Measurements from ENCODE around the gene ARFRP1.
A peak's percentile ranks its signal among the peaks of the same experiment; 100 is the strongest.
"Not testable (repeated sequence)": the region's sequence is repeated elsewhere in the genome, so short reads cannot be mapped to it uniquely, and the experiment has no call there.

ARFRP1 gene

DNA sequence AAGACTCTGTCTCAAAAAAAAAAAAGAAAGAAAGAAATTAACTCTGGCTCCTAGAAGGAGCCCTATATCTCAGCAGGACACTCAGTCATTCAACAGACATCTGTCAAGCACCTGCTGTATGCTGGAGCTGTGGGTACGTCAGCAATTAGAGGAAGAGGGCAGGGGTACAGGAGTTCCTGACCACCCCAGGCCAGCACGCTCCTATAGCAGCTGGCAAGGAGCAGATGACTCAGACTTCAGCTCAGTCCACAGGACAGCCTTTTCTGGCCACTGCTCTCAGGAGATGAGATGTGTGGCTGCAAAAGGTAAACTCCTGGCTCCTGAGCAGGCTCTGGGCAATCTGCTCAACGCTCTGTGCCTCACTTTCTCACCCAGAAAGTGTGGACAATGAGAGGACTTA lies 51.3 kb downstream of the ARFRP1 start:
- Mint-ChIP-seq H3K9me3 (no peaks in the 10 kb centered on the region), H3K27me3 (no peaks in the 10 kb centered on the region), H3K27ac (no peak overlapping the region), H3K4me1 (ENCODE audit: low read depth in 2 of 2) (peaks cover 36 to 38% of the 10 kb centered on the region in 2 donors), H3K4me3 (peak overlapping the region in 1 of 2 donors; percentile 58), H3K36me3 (ENCODE audit: insufficient read depth) (peaks cover 20% of the 10 kb centered on the region)
- DNase-seq (no peak), ATAC-seq (replicated peaks) (no peak)

DNA sequence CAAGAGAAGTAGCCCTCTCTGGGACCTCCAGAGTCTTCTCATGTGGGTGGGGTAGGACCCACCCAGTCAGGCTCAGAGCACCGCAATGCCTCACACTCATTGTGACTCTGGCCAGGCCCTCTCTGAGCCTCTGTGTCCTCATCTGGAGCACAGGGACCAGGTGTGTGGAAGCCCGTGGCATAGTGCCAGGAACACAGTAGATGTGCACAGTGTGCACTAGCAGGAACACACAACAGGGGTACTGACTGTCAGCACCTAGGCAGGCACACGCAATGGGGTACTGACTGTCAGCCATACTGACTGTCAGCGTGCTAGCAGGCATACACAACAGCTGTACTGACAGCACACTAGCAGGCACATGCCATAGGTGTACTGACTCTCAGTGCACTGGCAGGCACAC lies 52.5 kb downstream of the ARFRP1 start:
- Mint-ChIP-seq H3K27me3 (no peaks in the 10 kb centered on the region), H3K36me3 (ENCODE audit: insufficient read depth) (peaks cover 20% of the 10 kb centered on the region), H3K9me3 (no peaks in the 10 kb centered on the region), H3K27ac (no peak overlapping the region), H3K4me1 (ENCODE audit: low read depth in 2 of 2) (peaks cover 37 to 42% of the 10 kb centered on the region in 2 donors), H3K4me3 (no peak overlapping the region)
- DNase-seq = no peak
- no peak for ATAC-seq (replicated peaks)

- H3K27me3 Mint-ChIP-seq = no peaks in the 10 kb centered on the region
- ATAC-seq (replicated peaks) = no peak
- peaks cover 20% of the 10 kb centered on the region for H3K36me3 Mint-ChIP-seq (ENCODE audit: insufficient read depth)
- peaks cover 31% of the 10 kb centered on the region in 2 donors for H3K4me1 Mint-ChIP-seq (ENCODE audit: low read depth in 2 of 2)
- H3K27ac Mint-ChIP-seq = peak overlapping the region; percentile 32 to 67
- peak overlapping the region; percentile 80 to 85 for H3K4me3 Mint-ChIP-seq
- H3K9me3 Mint-ChIP-seq = no peaks in the 10 kb centered on the region
- no peak for DNase-seq
Measured at GRCh38 chr20:63653974-63654668, 53.7 kb downstream of the ARFRP1 start.

DNA sequence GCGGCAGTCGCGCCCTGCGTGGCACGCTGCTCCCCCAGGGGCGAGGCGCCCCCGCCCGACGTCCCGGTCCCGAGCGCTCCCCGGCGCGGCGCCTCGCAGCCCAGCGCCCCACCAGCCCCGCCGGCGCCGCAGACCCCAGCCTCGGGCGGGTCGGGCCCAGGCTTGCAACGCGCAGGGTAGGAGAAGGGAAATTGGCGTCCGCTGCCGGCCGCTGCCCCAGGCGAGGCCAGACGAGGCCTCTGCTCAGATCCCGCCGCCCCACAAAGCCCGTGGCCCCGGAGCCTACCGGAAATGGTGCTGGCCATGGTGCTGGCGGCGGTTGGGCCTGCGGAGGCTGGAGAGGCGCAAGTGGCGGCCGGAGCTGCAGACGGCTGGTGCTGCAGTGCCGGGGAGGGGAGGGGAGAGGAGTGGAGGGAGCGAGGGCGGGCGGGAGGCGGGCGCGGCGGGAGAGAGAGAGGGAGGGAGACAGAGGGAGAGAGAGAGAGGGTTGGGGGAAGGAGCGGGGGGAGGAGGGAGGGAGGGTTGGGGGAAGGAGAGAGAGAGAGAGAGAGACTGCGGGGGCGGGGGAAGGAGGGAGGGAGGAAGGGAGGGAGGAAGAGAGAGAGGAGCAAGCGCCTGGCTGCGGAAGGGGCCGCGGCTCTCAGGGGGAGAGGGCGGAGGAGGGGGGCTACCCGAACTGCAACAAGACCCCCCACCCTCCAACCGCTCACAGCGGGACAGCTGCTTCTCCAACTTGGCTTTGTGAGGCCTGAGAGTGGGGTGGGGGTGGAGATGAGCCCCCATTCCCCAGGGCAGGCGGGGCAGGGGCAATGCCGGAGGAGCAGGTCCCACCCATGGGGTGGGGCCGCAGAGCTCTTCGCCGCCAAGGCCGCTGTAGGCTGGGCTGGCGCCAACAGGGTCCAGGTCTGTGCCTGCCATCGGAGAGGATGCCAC lies 54.5 kb downstream of the ARFRP1 start, which contains the start of gene STMN3:
Gene STMN3 (minus strand): TSS at position 384 of the 933 bp plus-strand sequence. CDS start 79 bp downstream, at position 305.
- peak; percentile 47 for ATAC-seq (replicated peaks)
- DNase-seq = peak; percentile 58 to 62 (median 59)
- Mint-ChIP-seq H3K4me3 (peak within 1 kb of the TSS; percentile 80 to 90), H3K9me3 (no peaks in the 10 kb centered on the region), H3K27me3 (no peaks in the 10 kb centered on the region), H3K27ac (peak within 1 kb of the TSS; percentile 32 to 67), H3K36me3 (ENCODE audit: insufficient read depth) (peaks cover 17% of the 10 kb centered on the region), H3K4me1 (ENCODE audit: low read depth in 2 of 2) (peaks cover 23 to 28% of the 10 kb centered on the region in 2 donors)

- no peak overlapping the region for H3K27ac Mint-ChIP-seq
- peaks cover 13% of the 10 kb centered on the region for H3K36me3 Mint-ChIP-seq (ENCODE audit: insufficient read depth)
- DNase-seq = peak in 1 of 3 experiments; percentile 37
Measured at GRCh38 chr20:63652192-63652980, 55.4 kb downstream of the ARFRP1 start.

DNA sequence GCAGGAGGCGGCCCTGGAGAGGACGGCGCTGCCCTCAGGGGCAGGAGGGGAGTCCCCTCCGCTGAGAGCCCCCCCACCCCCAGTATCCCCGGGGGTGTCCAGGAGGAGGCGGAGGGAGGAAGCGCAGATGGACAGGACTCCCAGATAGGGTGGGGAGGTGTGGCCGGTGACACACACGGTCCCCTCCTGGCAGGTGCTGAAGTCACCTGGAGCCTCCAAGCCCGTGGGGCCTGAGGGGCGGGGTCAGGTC lies 55.9 kb downstream of the ARFRP1 start:
- peaks cover 17 to 25% of the 10 kb centered on the region in 2 donors for H3K4me1 Mint-ChIP-seq (ENCODE audit: low read depth in 2 of 2)
- peak; percentile 37 for ATAC-seq (replicated peaks)

More at GRCh38 chr20:63652192-63652980, 55.4 kb downstream of the ARFRP1 start:
- H3K27me3 Mint-ChIP-seq = no peaks in the 10 kb centered on the region
- H3K4me3 Mint-ChIP-seq = peak overlapping the region; percentile 79 to 90
- peaks cover 17 to 25% of the 10 kb centered on the region in 2 donors for H3K4me1 Mint-ChIP-seq (ENCODE audit: low read depth in 2 of 2)
- ATAC-seq (replicated peaks) = peak; percentile 54
- H3K9me3 Mint-ChIP-seq = no peaks in the 10 kb centered on the region

GRCh38 chr20:63650486-63650885 lies 57.3 kb downstream of the ARFRP1 start:
- Mint-ChIP-seq H3K4me1 (ENCODE audit: low read depth in 2 of 2) (peaks cover 19 to 25% of the 10 kb centered on the region in 2 donors), H3K27ac (peak overlapping the region in 1 of 2 donors; percentile 66)
- H3K27me3 Mint-ChIP-seq; DNase-seq; ATAC-seq (replicated peaks); H3K36me3 Mint-ChIP-seq (ENCODE audit: insufficient read depth); H3K4me3 Mint-ChIP-seq; H3K9me3 Mint-ChIP-seq: not testable (repeated sequence)

More for the DNA sequence above, 55.9 kb downstream of the ARFRP1 start:
- peaks cover 13% of the 10 kb centered on the region for H3K36me3 Mint-ChIP-seq (ENCODE audit: insufficient read depth)
- no peaks in the 10 kb centered on the region for H3K9me3 Mint-ChIP-seq
- no peaks in the 10 kb centered on the region for H3K27me3 Mint-ChIP-seq
- DNase-seq = peak in 1 of 3 experiments; percentile 33
- peak overlapping the region; percentile 79 to 90 for H3K4me3 Mint-ChIP-seq
- peak overlapping the region in 1 of 2 donors; percentile 73 for H3K27ac Mint-ChIP-seq

- ATAC-seq (replicated peaks) (no peak), DNase-seq (no peak)
- peaks cover 7% of the 10 kb centered on the region for H3K36me3 Mint-ChIP-seq (ENCODE audit: insufficient read depth)
- peak overlapping the region in 1 of 2 donors; percentile 87 for H3K27ac Mint-ChIP-seq
- no peaks in the 10 kb centered on the region for H3K27me3 Mint-ChIP-seq
- H3K9me3 Mint-ChIP-seq = no peaks in the 10 kb centered on the region
- no peak overlapping the region for H3K4me3 Mint-ChIP-seq
- peaks cover 17 to 19% of the 10 kb centered on the region in 2 donors for H3K4me1 Mint-ChIP-seq (ENCODE audit: low read depth in 2 of 2)
Measured at GRCh38 chr20:63648895-63649589, 58.7 kb downstream of the ARFRP1 start.
